HG02610 (cell line): ENCODE measurements around the gene CCDC138.

Experiments used
- ATAC-seq: cut with Tn5 transposase; IDR thresholded peaks from one replicate; pipeline ENCODE4 v1.9.1; 2021; ENCODE audit warnings: mild to moderate bottlenecking, moderate library complexity; ENCODE audit not compliant: unreplicated experiment

The CCDC138 gene

DNA sequence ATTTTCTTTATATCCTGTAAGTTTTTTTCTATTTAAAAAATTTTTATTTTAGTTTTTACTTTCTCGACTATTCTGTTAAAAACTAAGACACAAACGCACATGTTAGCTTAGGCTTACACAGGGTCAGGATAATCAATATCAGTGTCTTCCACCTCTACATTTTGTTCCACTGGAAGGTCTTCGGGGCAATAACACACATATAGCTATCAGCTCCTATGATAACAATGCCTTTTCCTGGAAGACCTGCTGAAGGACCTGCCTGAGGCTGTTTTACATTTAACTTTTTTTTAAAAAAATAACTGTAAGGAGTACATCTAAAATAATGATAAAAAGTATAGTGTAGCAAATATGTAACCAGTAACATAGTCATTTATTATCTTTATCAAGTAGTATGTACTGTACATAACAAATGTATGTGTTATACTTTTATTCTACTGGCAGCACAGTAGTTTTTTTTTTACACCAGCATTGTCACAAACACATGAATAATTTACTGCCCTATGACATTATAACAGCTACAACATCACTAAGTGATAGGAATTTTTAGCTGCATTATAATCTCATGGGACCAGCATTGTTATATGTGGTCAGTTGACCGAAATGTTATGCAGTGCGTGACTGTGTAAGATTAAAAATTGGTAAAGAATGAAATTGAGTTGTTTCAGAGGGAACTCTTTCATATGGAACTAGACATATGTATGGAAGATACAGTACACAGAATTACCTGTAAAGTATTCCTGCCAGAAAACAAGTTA, 37.9 kb downstream of the CCDC138 start:
- ATAC-seq, result no peak

DNA sequence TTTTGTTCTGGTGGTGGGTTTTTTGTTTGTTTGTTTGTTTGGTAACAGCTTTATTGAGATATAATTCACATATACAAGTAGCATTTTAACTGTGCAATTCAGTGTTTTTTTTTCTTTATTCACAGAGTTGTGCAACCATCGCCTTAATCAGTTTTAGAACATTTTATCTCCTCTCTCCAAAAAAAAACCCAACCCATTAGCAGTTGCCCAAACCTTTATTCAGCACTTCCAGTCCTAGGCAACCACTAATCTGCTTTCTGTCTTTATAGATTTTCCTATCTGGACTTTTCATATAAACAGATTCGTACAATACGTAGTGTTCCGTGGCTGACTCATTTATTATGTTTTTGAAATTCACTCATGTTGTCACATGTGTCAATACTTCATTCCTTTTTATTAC, 38.7 kb downstream of the CCDC138 start:
- ATAC-seq, result no peak

DNA sequence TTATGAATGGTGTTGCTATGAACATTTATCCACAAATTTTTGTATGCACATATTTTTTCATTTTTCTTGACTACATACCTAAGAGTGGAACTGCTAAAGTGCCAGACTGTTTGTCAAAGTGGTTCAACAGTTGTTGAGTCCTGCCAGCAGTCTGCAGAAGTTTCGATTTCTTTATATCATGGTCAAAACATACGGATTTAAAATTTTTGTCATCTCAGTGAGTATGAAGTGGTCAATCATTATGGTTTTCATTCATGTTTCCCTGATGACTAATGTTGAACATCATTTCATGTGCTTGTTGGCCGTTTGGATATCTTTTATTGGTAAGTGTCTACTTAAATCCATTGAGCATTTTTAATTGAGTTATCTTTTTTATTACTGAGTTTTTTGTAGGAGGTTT, 39.2 kb downstream of the CCDC138 start:
- no peak for ATAC-seq

DNA sequence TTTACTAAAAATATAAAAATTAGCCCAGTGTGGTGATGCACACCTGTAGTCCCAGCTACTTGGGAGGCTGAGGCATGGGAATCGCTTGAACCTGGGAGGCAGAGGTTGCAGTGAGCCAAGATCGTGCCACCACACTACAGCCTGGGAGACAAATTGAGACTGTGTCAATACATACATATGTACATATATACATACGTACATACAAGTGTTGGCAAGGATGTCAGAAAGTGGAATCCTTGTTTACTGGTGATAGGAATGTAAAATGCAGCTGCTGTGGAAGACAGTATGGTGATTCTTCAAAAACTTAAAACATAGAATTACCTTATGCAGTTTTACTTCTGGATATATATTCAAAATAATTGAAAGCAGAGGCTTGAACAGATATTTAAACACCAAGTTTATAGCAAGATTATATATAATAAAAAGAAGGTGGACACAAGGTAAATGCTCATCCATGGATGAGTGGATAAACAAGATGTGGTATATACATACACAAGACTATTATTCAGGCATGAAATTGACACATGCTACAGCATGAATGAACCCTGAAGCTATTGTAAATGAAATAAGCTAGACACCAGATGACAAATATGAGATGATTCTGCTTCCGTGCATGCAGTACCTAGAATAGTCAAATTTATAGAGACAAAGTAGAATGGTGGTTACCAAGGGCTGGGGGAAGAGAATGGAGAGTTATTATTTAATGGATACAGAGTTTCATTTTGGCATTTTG, 43.2 kb downstream of the CCDC138 start:
- no peak for ATAC-seq

DNA sequence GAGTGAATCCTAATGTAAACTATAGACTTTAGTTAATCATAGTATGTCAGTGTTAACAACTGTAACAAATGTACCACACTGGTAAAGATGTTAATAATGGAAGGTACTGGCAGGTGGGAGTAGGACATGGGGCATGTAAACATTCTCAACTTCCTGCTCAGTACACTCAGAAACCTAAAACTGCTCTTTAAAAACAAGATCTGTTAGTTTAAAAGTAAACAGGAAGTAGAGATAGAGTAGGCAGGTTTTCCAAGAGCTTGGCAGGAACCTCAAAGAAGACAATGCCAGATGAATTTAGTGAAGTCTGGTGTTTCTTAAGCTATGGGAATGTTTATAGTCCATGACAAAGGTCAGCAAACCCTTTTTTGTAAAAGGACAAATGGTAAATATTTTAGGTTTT, 46.6 kb downstream of the CCDC138 start:
- no peak for ATAC-seq

DNA sequence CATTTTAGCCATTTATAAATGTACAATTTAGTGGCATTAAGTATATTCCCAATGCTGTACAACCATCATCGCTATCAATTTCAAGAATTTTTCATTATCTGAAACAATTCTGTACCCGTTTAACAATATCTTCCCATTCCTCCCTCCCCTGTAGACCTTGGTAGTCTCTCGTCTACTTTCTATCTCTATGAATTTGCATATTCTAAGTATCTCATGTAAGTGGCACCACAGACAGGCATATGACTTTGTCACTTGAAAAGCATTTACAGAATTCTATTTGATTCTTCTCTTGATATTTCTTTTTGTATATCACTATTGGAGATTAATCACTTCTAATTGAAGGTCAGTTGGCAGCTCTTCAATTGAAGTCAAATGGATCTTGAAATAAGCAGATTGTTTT, 48.0 kb downstream of the CCDC138 start:
- ATAC-seq, result no peak

DNA sequence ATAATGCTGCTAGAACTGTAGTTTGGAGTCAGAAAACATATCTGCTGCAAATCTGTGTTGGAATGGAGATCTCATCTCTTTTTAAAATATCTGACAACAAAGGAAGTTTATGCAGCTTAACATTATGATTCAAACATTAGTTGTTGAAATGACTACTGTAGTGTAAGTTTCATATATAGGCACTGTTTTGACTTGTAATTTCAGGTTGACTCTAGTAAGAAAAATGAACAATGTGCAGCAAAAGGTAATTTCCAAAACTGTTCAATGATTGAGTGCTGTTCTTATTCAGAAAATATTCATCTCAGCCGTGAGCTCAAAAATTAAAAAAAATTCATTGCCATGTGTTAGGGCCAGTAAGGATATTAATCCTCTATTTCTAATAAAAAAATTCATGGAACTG, 48.5 kb downstream of the CCDC138 start:
- peak; percentile 87 for ATAC-seq

DNA sequence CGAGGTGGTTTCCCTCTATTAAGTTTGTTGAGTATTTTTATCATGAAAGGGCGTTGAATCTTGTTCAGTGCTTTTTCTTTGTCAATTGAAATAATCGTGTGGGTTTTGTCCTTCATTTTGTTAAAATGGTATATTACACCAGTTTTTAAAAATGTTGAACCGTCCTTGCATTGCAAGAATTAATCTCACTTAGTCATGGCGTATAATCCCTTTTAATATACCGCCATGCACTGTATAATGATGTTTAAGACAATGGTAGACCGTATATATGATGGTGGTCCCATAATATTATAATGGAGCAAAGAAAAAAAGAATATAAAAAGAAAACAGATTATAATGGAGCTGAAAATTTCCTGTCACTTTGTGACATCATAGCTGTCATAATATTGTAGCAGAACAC, 50.6 kb downstream of the CCDC138 start:
- ATAC-seq, result no peak

DNA sequence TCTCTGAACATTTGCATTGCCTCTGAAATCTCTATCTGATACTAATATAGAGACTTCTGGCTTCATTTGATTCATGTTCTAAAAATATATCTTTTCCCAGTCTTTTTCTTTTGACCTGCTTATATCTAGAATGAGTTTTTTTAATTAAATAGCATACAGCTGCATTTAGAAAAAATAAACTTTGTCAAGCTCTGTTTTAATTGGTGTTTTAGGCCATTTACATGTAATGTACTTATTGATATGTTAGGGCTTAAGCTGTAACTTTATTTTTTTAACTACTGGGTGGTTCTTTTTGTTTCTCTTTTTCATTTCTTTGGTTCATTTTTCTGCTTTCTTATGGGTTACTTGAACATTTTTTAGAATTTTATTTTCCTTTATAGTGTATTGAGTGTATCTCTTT, 54.9 kb downstream of the CCDC138 start:
- no peak for ATAC-seq

DNA sequence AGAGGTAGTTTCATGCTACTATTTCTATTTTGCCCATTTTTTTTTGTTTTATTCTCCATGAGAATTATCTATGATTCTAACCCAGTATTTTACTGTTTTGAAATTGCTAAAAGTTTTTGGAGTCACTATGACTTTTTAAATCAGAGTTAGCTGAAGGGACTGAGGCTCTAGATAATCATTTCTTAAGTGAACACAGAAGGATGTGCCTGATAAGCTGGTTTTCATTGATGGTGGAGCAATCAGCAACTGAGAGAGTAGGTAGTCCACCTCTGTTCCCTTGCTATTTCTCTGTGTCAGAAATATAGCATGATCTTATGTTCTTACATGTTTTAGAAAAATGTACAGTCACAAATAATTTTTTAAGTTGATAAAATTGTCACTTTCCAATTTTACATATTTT, 59.4 kb downstream of the CCDC138 start:
- ATAC-seq, result no peak

DNA sequence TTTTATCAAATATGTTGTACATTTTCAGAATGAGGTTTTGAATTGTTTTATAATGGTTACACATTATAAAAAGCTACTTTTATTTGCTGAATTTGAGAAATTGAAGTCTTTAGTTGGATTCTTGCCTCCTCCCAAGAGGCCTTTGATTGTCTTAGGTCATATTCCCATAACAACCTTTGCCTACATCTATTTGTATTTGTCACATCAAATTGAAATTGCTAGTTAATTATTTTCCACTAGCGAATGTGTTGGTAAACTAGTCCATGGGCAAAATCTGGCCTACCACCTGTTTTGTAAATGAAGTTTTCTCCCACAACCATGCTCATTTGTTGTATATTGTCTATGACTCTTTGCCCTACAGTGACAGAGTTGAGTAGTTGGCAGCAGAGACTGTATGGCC, 60.4 kb downstream of the CCDC138 start:
- ATAC-seq, result no peak

DNA sequence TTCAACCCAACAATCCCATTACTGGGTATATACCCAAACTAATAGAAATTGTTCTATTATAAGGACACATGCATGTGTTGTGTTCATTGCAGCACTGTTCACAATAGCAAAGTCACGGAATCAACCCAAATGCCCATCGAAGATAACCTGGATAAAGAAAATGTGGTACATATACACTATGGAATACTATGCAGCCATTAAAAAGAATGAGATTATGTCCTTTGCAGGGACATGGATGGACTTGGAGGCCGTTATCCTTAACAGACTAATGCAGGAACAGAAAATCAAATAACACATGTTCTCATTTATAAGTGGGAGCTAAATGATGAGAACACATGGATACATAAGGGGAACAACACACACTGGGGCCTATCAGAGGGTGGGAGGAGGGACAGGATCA, 65.8 kb downstream of the CCDC138 start:
- no peak for ATAC-seq

DNA sequence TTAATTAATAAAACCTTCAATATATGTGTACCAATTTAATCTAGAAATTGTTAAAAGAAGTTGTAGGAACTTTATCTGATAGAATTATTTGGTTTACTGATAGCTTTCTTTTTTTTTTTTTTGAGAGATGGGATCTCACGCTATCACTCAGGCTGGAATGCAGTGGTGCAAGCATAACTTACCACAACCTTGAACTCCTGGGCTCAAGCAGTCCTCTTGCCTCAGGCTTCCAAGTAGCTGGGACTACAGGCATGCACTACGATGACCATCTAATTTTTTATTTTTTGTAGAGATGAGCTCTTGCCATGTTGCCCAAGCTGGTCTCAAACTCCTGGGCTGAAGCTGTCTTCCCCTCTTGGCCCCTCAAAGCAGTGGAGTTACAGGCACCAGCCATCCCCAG, 66.8 kb downstream of the CCDC138 start:
- ATAC-seq, result no peak

DNA sequence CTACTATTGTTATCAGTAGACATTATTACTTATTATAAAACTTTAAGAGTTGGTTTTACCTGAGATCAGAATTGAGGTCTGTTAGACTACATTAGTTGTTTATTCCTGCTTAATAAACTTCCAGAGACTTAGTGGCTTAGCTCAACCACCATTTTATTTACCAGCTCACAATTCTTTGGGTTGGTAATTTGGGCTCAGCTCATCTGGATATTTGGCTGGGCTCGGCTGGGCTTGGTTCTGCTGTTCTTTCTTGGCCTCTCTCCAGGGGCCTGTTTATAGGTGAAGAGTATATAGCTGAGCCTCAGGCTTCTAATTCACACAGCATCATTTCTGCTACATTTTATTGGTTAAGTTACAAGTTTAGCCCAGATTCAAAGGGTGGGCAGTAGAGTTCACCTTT, 67.9 kb downstream of the CCDC138 start:
- ATAC-seq, result no peak

DNA sequence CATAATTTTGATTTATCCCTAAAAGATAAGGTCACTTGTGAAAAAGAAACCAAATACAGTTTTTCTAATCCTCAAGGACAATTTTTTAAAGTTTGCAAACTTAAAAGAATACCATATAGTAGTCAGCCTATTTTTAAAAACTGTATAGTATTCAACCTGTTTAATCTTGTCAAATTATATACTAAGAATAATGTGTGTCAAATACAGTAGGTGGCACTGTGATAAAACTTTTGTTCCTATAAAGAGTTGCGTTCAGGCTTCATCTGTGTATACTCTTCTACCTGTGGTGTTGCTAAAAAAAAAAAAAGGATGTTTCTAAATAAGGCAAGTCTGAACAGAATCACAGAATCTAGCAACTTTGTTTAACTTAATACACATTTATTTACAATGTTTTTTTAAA, 68.6 kb downstream of the CCDC138 start:
- no peak for ATAC-seq

DNA sequence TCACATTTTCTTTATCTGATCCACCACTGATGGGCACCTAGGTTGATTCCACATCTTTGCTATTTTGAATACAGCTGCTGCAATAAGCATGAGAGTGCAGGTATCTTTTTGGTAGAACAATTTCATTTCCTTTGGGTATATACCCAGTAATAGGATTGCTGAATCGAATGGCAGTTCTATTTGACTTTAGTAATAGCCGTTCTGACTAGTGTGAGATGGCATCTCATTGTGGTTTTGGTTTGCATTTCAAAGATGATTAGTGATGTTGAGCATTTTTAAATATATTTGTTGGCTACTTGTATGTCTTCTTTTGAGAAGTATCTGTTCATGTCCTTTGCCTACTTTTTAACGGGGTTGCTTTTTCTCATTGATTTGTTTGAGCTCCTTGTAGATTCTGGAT, 72.3 kb downstream of the CCDC138 start:
- no peak for ATAC-seq

DNA sequence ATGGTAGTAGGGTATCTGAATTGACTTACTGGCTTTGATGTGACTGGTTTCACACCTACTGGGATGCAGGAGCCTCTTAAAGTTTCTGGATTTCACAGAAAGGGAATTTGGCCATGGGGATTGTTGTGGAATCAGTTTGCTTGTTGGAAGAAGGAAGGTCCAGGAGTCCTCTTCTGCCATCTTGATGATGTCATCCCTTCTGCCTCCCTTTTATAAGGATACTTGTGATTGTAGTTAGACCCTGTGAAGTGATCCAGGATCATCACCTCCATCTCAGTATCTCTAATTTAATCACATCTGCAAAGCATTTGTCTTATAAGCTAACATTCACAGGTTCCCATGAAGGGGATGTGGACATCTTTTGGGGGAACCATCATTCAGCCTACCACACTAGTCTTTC, 79.5 kb downstream of the CCDC138 start:
- no peak for ATAC-seq

DNA sequence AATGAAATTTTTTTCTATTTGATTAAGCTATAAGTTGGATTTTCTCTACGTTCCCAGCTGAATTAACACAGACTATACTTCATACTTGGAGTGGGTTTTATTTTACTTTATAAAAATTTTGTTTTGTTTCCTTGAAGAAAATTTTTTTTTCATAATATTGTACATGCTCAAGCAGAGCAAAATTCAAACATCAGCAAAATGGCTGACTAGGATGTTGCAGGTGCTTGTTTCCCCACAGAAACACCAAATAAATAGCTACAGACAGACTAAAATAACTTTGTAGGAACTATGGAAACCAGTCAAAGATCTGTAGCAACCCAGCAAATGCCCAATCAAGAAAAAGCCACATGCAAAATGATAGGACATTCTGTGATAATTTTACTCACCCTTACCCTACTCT, 82.3 kb downstream of the CCDC138 start:
- no peak for ATAC-seq

DNA sequence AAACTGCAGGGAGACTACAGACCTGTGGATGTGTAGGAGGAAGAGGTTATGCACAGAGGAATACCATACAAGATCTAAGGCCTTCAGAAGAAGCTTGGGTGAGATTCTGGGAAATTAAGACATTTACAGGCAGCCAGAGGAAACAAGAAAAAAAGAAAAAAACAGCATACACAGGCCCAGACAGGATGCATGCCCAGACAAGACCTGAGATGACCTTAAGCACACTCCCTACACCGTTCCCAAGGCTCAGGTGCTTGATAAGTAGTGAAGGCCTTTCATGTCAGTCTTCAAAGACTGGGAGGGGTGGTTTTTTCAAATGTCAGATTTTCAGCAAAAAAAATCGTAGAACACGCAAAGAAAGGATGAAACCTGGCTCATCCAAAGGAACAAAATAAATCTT, 83.0 kb downstream of the CCDC138 start:
- ATAC-seq, result no peak

DNA sequence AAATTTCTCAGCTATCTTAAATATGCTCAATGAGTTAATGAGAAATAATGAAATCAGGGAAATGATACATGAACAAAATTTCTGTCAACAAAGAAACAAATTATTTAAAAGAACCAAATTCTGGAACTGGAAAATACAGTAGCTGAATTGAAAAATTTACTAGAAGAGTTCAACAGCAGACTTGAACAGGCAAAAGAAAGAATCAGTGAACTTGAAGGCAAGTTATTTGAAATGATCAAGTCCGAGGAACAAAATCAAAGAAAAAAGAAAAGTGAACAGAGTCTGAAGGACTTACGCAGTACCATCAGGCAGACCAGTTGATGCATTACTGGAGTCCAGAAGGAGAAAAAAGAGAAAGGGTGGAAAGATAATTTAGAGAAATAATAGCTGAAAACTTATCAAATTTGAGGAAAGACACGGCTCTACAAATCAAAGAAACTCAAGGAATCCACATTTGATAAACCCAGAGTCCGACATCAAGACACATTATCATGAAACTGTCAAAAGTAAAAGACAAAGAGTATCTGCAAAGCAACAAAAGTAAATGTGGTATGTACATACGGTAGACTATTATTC, 83.6 kb downstream of the CCDC138 start:
- no peak for ATAC-seq

DNA sequence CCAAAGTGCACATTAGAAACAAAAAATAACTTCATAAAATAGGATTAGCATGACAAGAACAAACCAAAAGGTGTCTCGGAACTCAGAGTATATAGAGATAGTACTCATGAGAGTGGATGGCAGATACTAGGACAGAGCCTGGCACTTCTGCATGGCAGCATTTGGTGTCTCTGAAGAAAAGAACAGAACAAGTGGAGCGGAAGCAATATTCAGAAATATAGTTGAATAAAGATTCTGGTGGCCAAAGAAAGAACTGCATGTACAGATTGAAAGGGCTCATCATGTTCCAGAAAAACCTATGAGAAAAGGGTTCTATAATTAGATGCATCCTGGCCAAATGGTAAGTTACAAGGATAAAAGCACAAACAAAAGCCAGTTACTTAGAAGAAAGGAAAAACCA, 90.9 kb downstream of the CCDC138 start:
- ATAC-seq, result no peak

DNA sequence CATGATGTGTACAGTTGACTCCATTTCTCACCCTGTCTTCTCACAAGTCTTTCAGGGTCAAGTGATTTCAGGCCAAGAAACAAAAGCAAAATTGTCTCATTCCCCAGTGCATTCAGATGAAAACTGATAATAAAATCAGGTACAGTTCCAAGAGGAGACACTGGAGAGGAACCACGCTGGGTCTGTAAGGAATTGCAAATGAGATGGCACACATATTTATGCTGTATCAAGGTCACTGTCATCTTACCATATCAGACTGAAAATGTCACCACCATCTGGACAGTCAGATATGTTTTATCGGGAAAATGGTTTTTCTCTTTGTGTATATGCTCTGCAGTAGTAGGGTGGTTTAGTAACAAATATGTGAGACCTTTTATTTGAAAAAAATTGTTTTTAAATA, 91.7 kb downstream of the CCDC138 start:
- no peak for ATAC-seq
